Measurements from ENCODE around the gene PHC2.
A peak's percentile ranks its signal among the peaks of the same experiment; 100 is the strongest.
"Not testable (repeated sequence)": the region's sequence is repeated elsewhere in the genome, so short reads cannot be mapped to it uniquely, and the experiment has no call there.

The PHC2 gene

GRCh38 chr1:33311706-33312412 lies 119.0 kb downstream of the PHC2 start:
- Histone ChIP-seq H3K56ac (ENCODE audit: low read length) (no peak overlapping the region), H4K8ac (ENCODE audit: low read depth, low read length) (no peak overlapping the region), H3K79me1 (ENCODE audit: low read length) (no peaks in the 10 kb centered on the region), H2BK15ac (replicated peaks; ENCODE audit: low read depth) (no peak overlapping the region), H3K4me2 (ENCODE audit: low read length) (no peak overlapping the region), H3K27ac (ENCODE audit: low read depth, low read length) (no peak overlapping the region), H3K79me2 (ENCODE audit: control insufficient read depth, insufficient read depth, low read length) (no peaks in the 10 kb centered on the region), H3K9ac (ENCODE audit: low read length) (no peak overlapping the region), H3K36me3 (ENCODE audit: control insufficient read depth, insufficient read depth, low read length) (no peaks in the 10 kb centered on the region), H2BK5ac (ENCODE audit: low read length) (no peak overlapping the region), H2AK5ac (ENCODE audit: low read length) (no peak overlapping the region), H2BK120ac (ENCODE audit: low read depth, low read length) (no peak overlapping the region), H3K18ac (ENCODE audit: low read length) (no peak overlapping the region), H3K4me3 (ENCODE audit: low read length) (no peak overlapping the region), H4K5ac (ENCODE audit: low read length) (no peak overlapping the region), H3K23ac (ENCODE audit: low read length) (no peak overlapping the region), H3K4ac (ENCODE audit: low read depth, low read length) (no peak overlapping the region), H3K27me3 (ENCODE audit: insufficient read depth, low read length, poor library complexity) (peaks cover under 1% of the 10 kb centered on the region), H3K4me1 (ENCODE audit: control insufficient read depth, low read depth, low read length) (no peaks in the 10 kb centered on the region)
- DNase-seq: no peak
- no CpG with 5 or more reads among the region's 7 CpGs for WGBS (ENCODE audit: extremely low coverage, insufficient coverage, low lambda C conversion rate)

- no peak for DNase-seq
- no CpG with 5 or more reads among the region's 8 CpGs for WGBS (ENCODE audit: extremely low coverage, insufficient coverage, low lambda C conversion rate)
- Histone ChIP-seq H3K4me1 (ENCODE audit: control insufficient read depth, low read depth, low read length) (no peaks in the 10 kb centered on the region), H4K5ac (ENCODE audit: low read length) (no peak overlapping the region), H3K23ac (ENCODE audit: low read length) (no peak overlapping the region), H3K4me2 (ENCODE audit: low read length) (no peak overlapping the region), H2BK5ac (ENCODE audit: low read length) (no peak overlapping the region), H2AK5ac (ENCODE audit: low read length) (no peak overlapping the region), H3K27me3 (ENCODE audit: insufficient read depth, low read length, poor library complexity) (peaks cover 8% of the 10 kb centered on the region), H4K8ac (ENCODE audit: low read depth, low read length) (no peak overlapping the region), H3K4ac (ENCODE audit: low read depth, low read length) (no peak overlapping the region), H3K79me2 (ENCODE audit: control insufficient read depth, insufficient read depth, low read length) (no peaks in the 10 kb centered on the region), H2BK120ac (ENCODE audit: low read depth, low read length) (no peak overlapping the region), H3K36me3 (ENCODE audit: control insufficient read depth, insufficient read depth, low read length) (no peaks in the 10 kb centered on the region), H3K56ac (ENCODE audit: low read length) (no peak overlapping the region), H2BK15ac (replicated peaks; ENCODE audit: low read depth) (no peak overlapping the region), H3K4me3 (ENCODE audit: low read length) (no peak overlapping the region), H3K79me1 (ENCODE audit: low read length) (no peaks in the 10 kb centered on the region), H3K9ac (ENCODE audit: low read length) (no peak overlapping the region), H3K27ac (ENCODE audit: low read depth, low read length) (no peak overlapping the region), H3K18ac (ENCODE audit: low read length) (no peak overlapping the region)
Observed at GRCh38 chr1:33310702-33311101, 120.2 kb downstream of the PHC2 start.

GRCh38 chr1:33309351-33309750 lies 121.5 kb downstream of the PHC2 start:
- not testable (repeated sequence) for H2AK5ac ChIP-seq (ENCODE audit: low read length); H3K9ac ChIP-seq (ENCODE audit: low read length); H2BK15ac ChIP-seq (replicated peaks; ENCODE audit: low read depth); H2BK120ac ChIP-seq (ENCODE audit: low read depth, low read length); DNase-seq; H3K4me2 ChIP-seq (ENCODE audit: low read length); H3K36me3 ChIP-seq (ENCODE audit: control insufficient read depth, insufficient read depth, low read length); H2BK5ac ChIP-seq (ENCODE audit: low read length); H4K8ac ChIP-seq (ENCODE audit: low read depth, low read length); H3K4me1 ChIP-seq (ENCODE audit: control insufficient read depth, low read depth, low read length); H3K4me3 ChIP-seq (ENCODE audit: low read length); H3K18ac ChIP-seq (ENCODE audit: low read length); H3K23ac ChIP-seq (ENCODE audit: low read length); H4K5ac ChIP-seq (ENCODE audit: low read length); H3K56ac ChIP-seq (ENCODE audit: low read length); H3K79me1 ChIP-seq (ENCODE audit: low read length); H3K27me3 ChIP-seq (ENCODE audit: insufficient read depth, low read length, poor library complexity); H3K4ac ChIP-seq (ENCODE audit: low read depth, low read length); H3K27ac ChIP-seq (ENCODE audit: low read depth, low read length); H3K79me2 ChIP-seq (ENCODE audit: control insufficient read depth, insufficient read depth, low read length)
- WGBS (ENCODE audit: extremely low coverage, insufficient coverage, low lambda C conversion rate): no CpG with 5 or more reads among the region's 32 CpGs

GRCh38 chr1:33307494-33307864 lies 123.4 kb downstream of the PHC2 start:
- Histone ChIP-seq H3K56ac (ENCODE audit: low read length) (no peak overlapping the region), H3K18ac (ENCODE audit: low read length) (no peak overlapping the region), H3K23ac (ENCODE audit: low read length) (no peak overlapping the region), H2BK5ac (ENCODE audit: low read length) (no peak overlapping the region), H4K5ac (ENCODE audit: low read length) (no peak overlapping the region), H3K27ac (ENCODE audit: low read depth, low read length) (no peak overlapping the region), H4K8ac (ENCODE audit: low read depth, low read length) (no peak overlapping the region), H3K9ac (ENCODE audit: low read length) (no peak overlapping the region), H3K4me1 (ENCODE audit: control insufficient read depth, low read depth, low read length) (no peaks in the 10 kb centered on the region), H2AK5ac (ENCODE audit: low read length) (no peak overlapping the region), H3K4me3 (ENCODE audit: low read length) (no peak overlapping the region), H2BK120ac (ENCODE audit: low read depth, low read length) (no peak overlapping the region), H3K79me1 (ENCODE audit: low read length) (no peaks in the 10 kb centered on the region), H2BK15ac (replicated peaks; ENCODE audit: low read depth) (no peak overlapping the region), H3K27me3 (ENCODE audit: insufficient read depth, low read length, poor library complexity) (peaks cover 8% of the 10 kb centered on the region), H3K36me3 (ENCODE audit: control insufficient read depth, insufficient read depth, low read length) (no peaks in the 10 kb centered on the region), H3K4ac (ENCODE audit: low read depth, low read length) (no peak overlapping the region), H3K4me2 (ENCODE audit: low read length) (no peak overlapping the region), H3K79me2 (ENCODE audit: control insufficient read depth, insufficient read depth, low read length) (no peaks in the 10 kb centered on the region)
- DNase-seq: no peak
- WGBS (ENCODE audit: extremely low coverage, insufficient coverage, low lambda C conversion rate): no CpG with 5 or more reads among the region's 5 CpGs

- no peak overlapping the region for H4K5ac ChIP-seq (ENCODE audit: low read length)
Observed at GRCh38 chr1:33306653-33307493, 124.0 kb downstream of the PHC2 start.

More at GRCh38 chr1:33306653-33307493, 124.0 kb downstream of the PHC2 start:
- Histone ChIP-seq H3K56ac (ENCODE audit: low read length) (peak overlapping the region; percentile 78), H3K4me3 (ENCODE audit: low read length) (no peak overlapping the region), H2BK120ac (ENCODE audit: low read depth, low read length) (no peak overlapping the region), H3K18ac (ENCODE audit: low read length) (no peak overlapping the region), H3K79me2 (ENCODE audit: control insufficient read depth, insufficient read depth, low read length) (no peaks in the 10 kb centered on the region), H3K27me3 (ENCODE audit: insufficient read depth, low read length, poor library complexity) (peaks cover 8% of the 10 kb centered on the region), H3K27ac (ENCODE audit: low read depth, low read length) (no peak overlapping the region), H2BK5ac (ENCODE audit: low read length) (no peak overlapping the region), H3K4me2 (ENCODE audit: low read length) (peak overlapping the region; percentile 10), H4K8ac (ENCODE audit: low read depth, low read length) (no peak overlapping the region), H3K23ac (ENCODE audit: low read length) (no peak overlapping the region), H3K79me1 (ENCODE audit: low read length) (no peaks in the 10 kb centered on the region), H3K36me3 (ENCODE audit: control insufficient read depth, insufficient read depth, low read length) (no peaks in the 10 kb centered on the region), H3K9ac (ENCODE audit: low read length) (peak overlapping the region; percentile 11), H2BK15ac (replicated peaks; ENCODE audit: low read depth) (no peak overlapping the region), H3K4ac (ENCODE audit: low read depth, low read length) (no peak overlapping the region), H2AK5ac (ENCODE audit: low read length) (no peak overlapping the region), H3K4me1 (ENCODE audit: control insufficient read depth, low read depth, low read length) (no peaks in the 10 kb centered on the region)
- no CpG with 5 or more reads among the region's 113 CpGs for WGBS (ENCODE audit: extremely low coverage, insufficient coverage, low lambda C conversion rate)
- no peak for DNase-seq
